ENCODE data around the gene EEFSEC.

Gene EEFSEC

DNA sequence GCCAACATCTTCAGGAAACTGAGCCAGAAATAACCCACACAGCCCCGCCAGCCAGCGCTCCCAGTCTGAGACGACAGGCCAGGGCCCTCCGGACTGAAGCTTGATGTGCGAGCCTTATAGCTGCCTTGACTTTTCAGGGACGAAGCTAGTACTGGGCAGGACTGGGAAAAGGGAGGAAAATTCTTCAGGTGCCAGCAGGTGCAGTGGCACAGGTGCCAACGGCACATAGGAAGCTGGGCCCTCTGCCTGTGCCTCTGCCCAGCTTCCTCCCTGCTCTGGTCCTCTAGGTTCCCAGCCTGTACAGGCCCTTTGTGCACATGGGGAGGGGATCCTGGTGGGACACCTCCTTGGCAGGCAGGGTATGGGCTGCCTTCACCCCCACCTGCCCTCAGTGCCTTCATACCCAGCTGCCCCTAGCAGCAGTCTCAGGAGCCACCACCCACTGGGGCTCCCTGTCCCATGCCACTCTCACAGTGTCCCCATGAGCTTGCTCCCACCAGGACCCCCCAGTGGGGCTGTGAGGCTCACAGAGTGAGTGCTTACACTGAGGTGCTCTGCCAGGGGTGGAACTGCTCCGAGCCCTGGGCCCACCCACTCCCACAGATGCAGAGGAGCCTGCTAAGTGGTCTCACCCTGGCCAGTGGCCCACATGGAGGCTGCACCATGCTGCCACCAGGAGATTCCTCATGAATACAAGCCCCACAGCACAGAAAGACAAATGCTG lies 252.4 kb downstream of the EEFSEC start:
- Mint-ChIP-seq H3K9me3 (no peaks in the 10 kb centered on the region), H3K36me3 (peaks cover 3% of the 10 kb centered on the region), H3K4me3 (no peak overlapping the region), H3K4me1 (no peaks in the 10 kb centered on the region), H3K27me3 (no peaks in the 10 kb centered on the region), H3K27ac (no peak overlapping the region)
- DNase-seq (ENCODE audit: low spot score in 2 of 2): no peak
- no peak for ATAC-seq (ENCODE audit: low read depth)

DNA sequence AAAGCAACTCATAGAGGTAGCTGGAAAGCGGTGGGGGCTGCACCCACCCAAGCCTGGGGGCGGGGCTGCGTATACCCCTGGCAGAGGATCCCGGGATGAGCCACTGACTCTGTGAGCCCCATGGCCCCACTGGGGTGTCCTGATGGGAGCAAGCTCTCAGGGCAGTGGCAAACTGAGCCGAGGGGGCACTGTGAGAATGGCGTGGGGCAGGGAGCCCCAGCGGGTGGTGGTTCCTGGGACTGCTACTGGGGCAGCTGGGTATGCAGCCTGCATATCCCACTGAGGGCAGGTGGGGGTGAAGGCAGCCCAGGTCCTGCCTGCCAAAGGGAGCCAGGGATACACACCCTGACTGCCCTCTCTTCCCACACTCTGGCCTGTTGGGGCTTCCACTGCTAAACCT lies 254.0 kb downstream of the EEFSEC start:
- no peak for DNase-seq (ENCODE audit: low spot score in 2 of 2)
- no peaks in the 10 kb centered on the region for H3K4me1 Mint-ChIP-seq
- H3K9me3 Mint-ChIP-seq: no peaks in the 10 kb centered on the region
- H3K27ac Mint-ChIP-seq: peak overlapping the region; percentile 72
- no peaks in the 10 kb centered on the region for H3K27me3 Mint-ChIP-seq
- H3K36me3 Mint-ChIP-seq: peaks cover 3% of the 10 kb centered on the region
- ATAC-seq (ENCODE audit: low read depth): no peak
- H3K4me3 Mint-ChIP-seq: no peak overlapping the region

- Mint-ChIP-seq H3K27ac (no peak overlapping the region), H3K27me3 (no peaks in the 10 kb centered on the region), H3K9me3 (no peaks in the 10 kb centered on the region), H3K36me3 (peaks cover 6% of the 10 kb centered on the region), H3K4me3 (no peak overlapping the region), H3K4me1 (no peaks in the 10 kb centered on the region)
- ATAC-seq (ENCODE audit: low read depth) (no peak), DNase-seq (ENCODE audit: low spot score in 2 of 2) (no peak)
These were observed 254.9 kb downstream of the EEFSEC start for GRCh38 chr3:128408012-128408692.

DNA sequence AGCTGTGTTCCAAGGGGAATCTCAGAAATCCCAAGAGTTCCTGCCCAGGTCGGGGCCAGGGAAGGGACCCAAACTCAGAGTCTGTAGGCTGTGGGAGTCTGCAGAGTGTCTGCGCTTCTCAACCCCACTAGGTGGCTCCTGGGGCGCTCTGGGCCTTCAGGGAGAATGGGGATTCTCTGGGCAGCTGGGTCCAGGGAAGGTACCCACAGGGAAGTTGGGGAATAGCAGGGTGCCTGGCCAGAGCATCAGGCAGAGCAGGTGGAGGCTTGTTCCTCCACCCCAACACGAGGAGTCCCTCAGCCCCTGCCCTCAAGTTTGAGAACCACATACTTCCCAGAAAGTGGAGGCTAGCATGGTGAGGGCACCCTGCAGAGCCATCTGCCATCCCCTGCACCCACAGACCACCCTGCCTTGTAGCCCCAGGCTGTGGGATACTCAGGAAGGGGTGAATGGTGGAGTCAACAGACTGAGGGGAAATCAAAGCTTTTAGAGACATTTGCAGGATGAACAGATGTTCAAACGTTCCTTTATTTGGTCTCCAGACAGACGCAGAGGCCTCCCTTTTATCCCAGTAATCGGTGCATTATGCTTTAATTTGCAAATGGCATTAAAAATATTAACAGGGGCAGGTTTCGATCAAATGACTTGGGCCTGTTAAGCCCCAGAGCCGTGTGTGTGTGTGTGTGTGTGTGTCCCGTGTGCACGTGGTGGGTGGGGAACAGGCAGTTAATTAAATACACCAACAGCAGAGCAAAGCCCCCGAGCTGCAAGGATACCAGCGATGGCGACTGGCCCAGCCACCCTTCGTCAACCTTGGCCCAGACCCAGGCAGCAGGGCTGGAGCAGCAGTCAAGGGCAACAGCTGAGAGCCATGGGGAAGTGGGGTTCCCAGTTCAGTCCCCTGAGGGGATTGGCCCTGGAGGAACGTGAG lies 255.7 kb downstream of the EEFSEC start:
- Mint-ChIP-seq H3K4me3 (no peak overlapping the region), H3K4me1 (no peaks in the 10 kb centered on the region), H3K27me3 (no peaks in the 10 kb centered on the region), H3K36me3 (peaks cover 6% of the 10 kb centered on the region), H3K9me3 (no peaks in the 10 kb centered on the region), H3K27ac (no peak overlapping the region)
- no peak for DNase-seq (ENCODE audit: low spot score in 2 of 2)
- no peak for ATAC-seq (ENCODE audit: low read depth)

DNA sequence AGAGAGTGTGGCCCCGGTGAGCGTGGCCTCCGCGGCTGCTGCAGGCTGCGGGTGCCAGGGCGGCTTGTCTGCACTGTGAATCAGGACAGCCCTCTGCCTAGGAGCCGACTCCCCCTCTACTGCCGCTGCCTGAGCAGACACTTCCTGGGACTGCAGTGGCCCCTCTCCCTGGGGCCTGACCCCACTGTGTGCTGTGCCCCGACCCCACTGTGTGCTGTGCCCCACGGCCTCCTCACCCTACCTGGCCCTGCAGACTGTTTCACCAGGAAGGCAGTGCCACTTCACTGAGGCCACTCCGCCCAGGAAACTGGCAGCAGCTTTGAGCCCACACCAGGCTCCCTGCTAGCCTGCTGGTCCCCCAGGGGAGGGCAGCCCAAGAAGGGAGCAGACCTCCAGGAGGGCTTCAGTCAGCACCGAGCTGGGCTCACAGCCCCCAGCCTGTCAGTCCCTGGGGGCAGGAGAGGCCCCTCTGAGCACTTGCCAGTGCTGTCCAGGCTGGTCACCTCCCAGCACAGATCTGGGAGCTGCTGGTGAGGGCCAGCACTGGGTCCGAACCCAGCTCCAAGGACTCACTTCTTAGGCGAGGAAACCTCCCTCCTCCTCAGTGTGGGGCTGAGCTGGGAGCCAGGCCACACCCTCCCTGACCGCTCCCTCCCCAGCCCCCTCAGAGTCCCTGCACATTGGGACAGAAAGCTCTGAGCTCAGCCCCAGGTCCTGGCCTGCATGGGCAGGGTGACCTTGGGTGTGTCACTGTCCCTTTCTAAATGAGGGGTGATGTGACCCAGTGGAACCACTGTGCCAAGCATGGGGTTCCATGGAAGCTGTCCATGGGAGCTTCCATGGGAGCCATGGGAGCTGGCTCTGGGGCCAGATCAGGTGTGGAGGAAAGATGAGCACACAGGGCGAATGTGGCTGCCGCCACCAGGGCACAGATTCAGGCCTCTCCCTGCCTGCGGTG lies 256.6 kb downstream of the EEFSEC start:
- Mint-ChIP-seq H3K9me3 (no peaks in the 10 kb centered on the region), H3K27me3 (no peaks in the 10 kb centered on the region), H3K27ac (no peak overlapping the region)

GRCh38 chr3:128410669-128411573 lies 257.6 kb downstream of the EEFSEC start:
- Mint-ChIP-seq H3K4me3 (no peak overlapping the region), H3K27ac (no peak overlapping the region), H3K36me3 (peaks cover 6% of the 10 kb centered on the region), H3K4me1 (no peaks in the 10 kb centered on the region), H3K27me3 (no peaks in the 10 kb centered on the region), H3K9me3 (no peaks in the 10 kb centered on the region)
- ATAC-seq (ENCODE audit: low read depth) (no peak), DNase-seq (ENCODE audit: low spot score in 2 of 2) (no peak)

More for the DNA sequence above, 256.6 kb downstream of the EEFSEC start:
- H3K4me3 Mint-ChIP-seq: no peak overlapping the region
- DNase-seq (ENCODE audit: low spot score in 2 of 2) (no peak), ATAC-seq (ENCODE audit: low read depth) (no peak)
- peaks cover 6% of the 10 kb centered on the region for H3K36me3 Mint-ChIP-seq
- no peaks in the 10 kb centered on the region for H3K4me1 Mint-ChIP-seq

DNA sequence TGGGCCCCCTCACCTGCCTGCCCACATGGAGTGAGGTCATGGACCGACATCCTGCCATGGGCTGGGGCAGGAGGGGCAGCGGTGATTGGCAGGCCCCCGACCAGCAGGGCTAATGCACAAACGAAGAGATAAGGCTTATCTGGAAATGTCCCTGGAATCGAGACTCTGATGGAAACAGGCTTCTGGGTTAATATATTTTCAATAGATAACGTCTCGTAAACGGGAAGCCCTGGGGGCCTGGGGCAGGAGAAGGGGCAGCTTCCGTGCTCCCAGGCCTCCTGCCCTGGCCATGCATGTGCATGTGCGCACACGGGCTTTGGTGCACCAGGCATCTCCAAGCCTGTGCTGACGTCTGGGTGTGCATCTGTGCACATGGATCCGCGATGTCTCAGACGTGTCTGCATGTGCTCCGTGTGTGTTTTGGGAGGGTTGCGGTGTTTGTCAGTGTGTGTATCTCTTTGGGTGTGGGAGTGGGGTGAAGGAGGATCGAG lies 258.3 kb downstream of the EEFSEC start:
- ATAC-seq (ENCODE audit: low read depth) (no peak), DNase-seq (ENCODE audit: low spot score in 2 of 2) (no peak)
- peaks cover 6% of the 10 kb centered on the region for H3K36me3 Mint-ChIP-seq
- no peak overlapping the region for H3K27ac Mint-ChIP-seq
- no peaks in the 10 kb centered on the region for H3K27me3 Mint-ChIP-seq
- H3K9me3 Mint-ChIP-seq: no peaks in the 10 kb centered on the region
- no peak overlapping the region for H3K4me3 Mint-ChIP-seq
- H3K4me1 Mint-ChIP-seq: no peaks in the 10 kb centered on the region

DNA sequence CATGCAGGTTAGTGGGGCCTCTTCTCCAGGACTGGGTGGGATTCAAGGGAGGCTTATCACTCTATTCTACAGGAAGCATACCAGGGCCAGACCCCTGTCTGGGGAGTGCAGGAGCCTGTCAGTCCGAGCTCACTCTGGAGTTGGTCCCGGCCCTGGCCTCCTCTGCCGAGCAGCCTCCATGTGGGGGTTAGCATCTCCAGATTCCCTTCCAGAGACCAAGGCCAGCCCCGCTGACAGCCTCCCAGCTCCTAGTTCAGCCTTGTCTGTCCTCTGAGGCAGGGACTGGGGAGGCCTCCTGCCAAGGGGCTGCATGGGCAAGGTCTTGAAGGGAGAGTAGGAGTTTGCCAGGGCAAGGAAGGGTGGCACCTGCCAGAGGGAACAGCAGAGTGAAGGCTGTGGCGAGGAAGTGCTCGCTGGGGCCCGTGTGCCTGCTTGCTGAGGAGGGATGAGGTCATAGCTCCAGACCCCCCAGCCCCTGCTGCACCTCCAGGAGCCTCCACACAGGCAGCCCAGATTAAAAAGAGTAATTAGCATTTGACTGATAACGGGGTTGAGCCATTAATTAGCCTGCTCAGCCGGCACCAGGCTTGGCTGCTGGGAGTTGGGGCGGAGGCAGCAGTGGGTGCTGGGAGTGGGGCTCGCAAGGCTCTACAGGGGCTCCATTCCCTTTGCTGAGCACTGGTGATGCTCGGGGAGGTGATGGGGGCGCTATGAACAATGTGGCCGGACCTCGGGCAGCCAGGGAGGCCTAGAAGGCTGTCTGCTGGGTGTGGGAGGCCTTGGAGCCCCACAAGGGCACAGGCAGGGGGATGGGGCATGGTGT lies 259.1 kb downstream of the EEFSEC start:
- Mint-ChIP-seq H3K27me3 (no peaks in the 10 kb centered on the region), H3K4me3 (no peak overlapping the region), H3K4me1 (no peaks in the 10 kb centered on the region), H3K27ac (no peak overlapping the region), H3K36me3 (peaks cover 3% of the 10 kb centered on the region), H3K9me3 (no peaks in the 10 kb centered on the region)
- DNase-seq (ENCODE audit: low spot score in 2 of 2): no peak
- ATAC-seq (ENCODE audit: low read depth): no peak

- H3K36me3 Mint-ChIP-seq: peaks cover 3% of the 10 kb centered on the region
- no peak overlapping the region for H3K4me3 Mint-ChIP-seq
- no peak for DNase-seq (ENCODE audit: low spot score in 2 of 2)
- H3K4me1 Mint-ChIP-seq: no peaks in the 10 kb centered on the region
- no peak overlapping the region for H3K27ac Mint-ChIP-seq
- H3K9me3 Mint-ChIP-seq: no peaks in the 10 kb centered on the region
- ATAC-seq (ENCODE audit: low read depth): no peak
- no peaks in the 10 kb centered on the region for H3K27me3 Mint-ChIP-seq
These were observed 259.7 kb downstream of the EEFSEC start for GRCh38 chr3:128413003-128413370.

DNA sequence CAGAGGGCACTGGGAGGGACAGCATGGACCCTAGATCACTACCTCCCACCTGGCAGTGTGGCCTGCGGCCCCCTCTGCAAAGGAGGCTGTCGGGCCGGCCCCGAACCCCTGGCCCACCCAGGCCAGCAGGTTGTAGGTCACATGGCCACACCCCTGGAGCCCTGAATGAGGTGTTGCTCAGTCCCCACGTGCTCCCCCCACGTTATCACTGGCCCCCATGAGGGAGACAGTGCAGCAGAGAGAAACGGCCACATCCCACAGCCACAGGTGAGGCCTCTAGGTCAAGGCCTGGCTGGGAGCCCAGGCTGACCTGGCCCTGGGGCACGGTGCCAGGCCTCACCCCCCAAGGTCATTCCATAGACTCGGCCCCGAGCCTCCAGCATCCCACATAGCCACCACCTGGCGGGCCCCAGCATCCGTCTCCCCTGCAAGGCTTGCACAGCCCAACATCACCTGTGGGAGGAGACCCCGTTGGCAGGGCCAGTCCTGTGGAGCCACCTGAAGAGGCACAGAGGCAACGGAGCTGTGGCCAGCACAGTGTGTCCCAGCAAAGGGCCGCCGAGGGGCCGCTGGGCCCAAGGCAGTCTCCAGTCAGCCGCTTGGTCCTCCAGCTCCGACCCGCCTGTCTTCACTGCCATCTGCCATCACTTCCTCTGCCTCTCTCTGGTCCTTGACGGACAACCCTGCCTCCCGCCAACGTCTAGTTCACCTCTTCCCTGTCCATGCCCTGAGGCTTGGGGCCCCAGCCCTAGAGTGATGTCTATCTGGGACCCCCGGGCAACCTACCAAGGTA lies 260.3 kb downstream of the EEFSEC start:
- no peaks in the 10 kb centered on the region for H3K4me1 Mint-ChIP-seq
- DNase-seq (ENCODE audit: low spot score in 2 of 2) (no peak), ATAC-seq (ENCODE audit: low read depth) (no peak)
- no peak overlapping the region for H3K27ac Mint-ChIP-seq
- H3K4me3 Mint-ChIP-seq: no peak overlapping the region
- peaks cover 7% of the 10 kb centered on the region for H3K36me3 Mint-ChIP-seq
- H3K9me3 Mint-ChIP-seq: no peaks in the 10 kb centered on the region
- H3K27me3 Mint-ChIP-seq: no peaks in the 10 kb centered on the region

GRCh38 chr3:128415200-128415772 lies 262.0 kb downstream of the EEFSEC start:
- DNase-seq (ENCODE audit: low spot score in 2 of 2) (no peak), ATAC-seq (ENCODE audit: low read depth) (no peak)
- Mint-ChIP-seq H3K4me1 (no peaks in the 10 kb centered on the region), H3K27ac (no peak overlapping the region), H3K36me3 (peaks cover 8% of the 10 kb centered on the region), H3K27me3 (no peaks in the 10 kb centered on the region), H3K9me3 (peaks cover 2% of the 10 kb centered on the region), H3K4me3 (no peak overlapping the region)
